ENCODE data around the gene GHR.

GHR gene

DNA sequence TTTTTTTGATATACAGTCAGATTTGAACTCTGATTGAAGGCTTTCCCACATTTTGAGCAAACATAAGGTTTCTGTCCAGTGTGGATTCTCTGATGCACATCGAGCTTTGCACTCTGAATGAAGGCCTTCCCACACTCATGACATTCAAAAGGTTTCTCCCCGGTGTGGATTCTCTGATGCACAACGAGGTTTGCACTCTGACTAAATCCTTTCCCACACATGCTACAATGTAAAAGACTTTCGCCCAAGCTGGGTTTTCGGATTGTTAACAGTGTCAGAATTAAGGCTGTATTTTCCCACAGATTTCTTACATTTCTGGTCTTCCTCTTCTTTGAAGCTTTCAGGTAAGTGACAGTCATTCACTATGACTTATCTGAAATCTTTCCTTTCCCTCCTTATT is 44.3 kb downstream of the GHR start:
- H3K9ac ChIP-seq (ENCODE audit: low read depth, low read length) = no peak overlapping the region
- no peak overlapping the region for H3K27ac ChIP-seq (ENCODE audit: low read length)
- H3K4me3 ChIP-seq (ENCODE audit: low read length) = no peak overlapping the region
- H3K4me1 ChIP-seq (ENCODE audit: insufficient read depth, low read length) = no peaks in the 10 kb centered on the region
- H3K36me3 ChIP-seq (ENCODE audit: insufficient read depth, low read depth, low read length) = no peaks in the 10 kb centered on the region
- H3K9me3 ChIP-seq (ENCODE audit: insufficient read depth, low read depth, low read length) = no peaks in the 10 kb centered on the region
- no peaks in the 10 kb centered on the region for H3K27me3 ChIP-seq (ENCODE audit: insufficient read depth, low read length)

DNA sequence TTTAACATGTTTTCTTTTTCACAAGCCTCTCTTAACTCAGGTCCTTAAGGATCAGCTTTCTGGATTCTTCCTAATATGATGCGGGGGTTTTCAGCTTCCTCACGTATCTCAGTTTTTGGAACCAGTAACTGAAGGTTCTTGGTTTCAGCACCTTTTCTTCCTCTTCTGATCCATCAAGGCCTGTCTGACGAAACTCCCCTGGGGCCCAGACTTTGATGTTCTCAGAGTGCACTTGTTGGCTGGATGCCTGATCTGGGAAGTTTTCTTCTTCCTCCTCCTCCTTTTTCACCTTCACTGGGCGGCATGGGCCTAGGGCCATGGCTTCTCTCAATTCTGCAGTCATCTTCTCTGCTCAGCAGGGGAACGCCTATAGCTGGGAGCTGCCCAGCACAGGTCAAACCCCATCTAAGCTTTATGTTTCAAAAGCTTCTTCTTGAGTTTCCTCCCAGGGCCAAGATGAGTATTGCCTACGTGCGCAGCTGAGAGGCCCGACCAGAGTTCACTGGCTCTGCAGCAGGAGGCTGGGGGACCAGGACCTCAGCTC is 44.8 kb downstream of the GHR start:
- no peak overlapping the region for H3K4me3 ChIP-seq (ENCODE audit: low read length)
- H3K9ac ChIP-seq (ENCODE audit: low read depth, low read length) = no peak overlapping the region
- no peaks in the 10 kb centered on the region for H3K4me1 ChIP-seq (ENCODE audit: insufficient read depth, low read length)
- no peaks in the 10 kb centered on the region for H3K27me3 ChIP-seq (ENCODE audit: insufficient read depth, low read length)
- no peaks in the 10 kb centered on the region for H3K36me3 ChIP-seq (ENCODE audit: insufficient read depth, low read depth, low read length)
- H3K9me3 ChIP-seq (ENCODE audit: insufficient read depth, low read depth, low read length) = no peaks in the 10 kb centered on the region
- no peak overlapping the region for H3K27ac ChIP-seq (ENCODE audit: low read length)

DNA sequence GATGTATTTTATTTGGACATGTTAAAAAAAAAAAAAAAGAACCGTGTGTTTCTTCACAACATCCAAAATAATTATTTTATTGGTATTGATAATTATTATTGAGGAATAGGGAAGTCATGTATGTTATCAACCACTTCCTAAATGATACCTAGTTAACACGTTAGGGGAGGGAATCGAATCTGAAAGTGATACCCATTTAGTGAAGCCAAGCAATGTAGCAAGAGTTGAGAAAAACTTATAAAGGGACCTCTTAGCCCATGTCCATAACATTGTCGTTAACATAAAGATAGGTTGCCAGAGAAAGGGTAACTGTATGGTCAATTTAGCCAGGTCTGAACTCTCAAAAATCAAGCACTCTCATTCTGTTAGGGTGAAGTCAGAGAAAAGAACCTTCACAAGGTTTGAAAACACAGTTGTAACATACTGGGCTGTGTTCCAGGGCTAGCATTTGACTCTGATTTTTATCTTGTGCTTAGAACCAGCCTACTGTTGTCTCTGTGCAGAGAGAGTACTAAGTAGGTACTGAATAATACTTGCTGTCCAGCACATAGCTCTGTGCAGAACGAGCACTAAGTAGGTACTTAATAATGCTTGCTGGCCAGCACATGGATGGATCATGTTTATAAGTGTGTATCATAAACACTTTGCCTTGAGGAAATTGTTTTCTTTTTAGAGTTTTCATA is 60.4 kb downstream of the GHR start:
- Histone ChIP-seq H3K27ac (ENCODE audit: low read length) (no peak overlapping the region), H3K4me1 (ENCODE audit: insufficient read depth, low read length) (no peaks in the 10 kb centered on the region), H3K4me3 (ENCODE audit: low read length) (no peak overlapping the region), H3K9ac (ENCODE audit: low read depth, low read length) (no peak overlapping the region), H3K36me3 (ENCODE audit: insufficient read depth, low read depth, low read length) (no peaks in the 10 kb centered on the region), H3K9me3 (ENCODE audit: insufficient read depth, low read depth, low read length) (peaks cover 11% of the 10 kb centered on the region; the same call in 1 of the 2 replicates), H3K27me3 (ENCODE audit: insufficient read depth, low read length) (no peaks in the 10 kb centered on the region)

DNA sequence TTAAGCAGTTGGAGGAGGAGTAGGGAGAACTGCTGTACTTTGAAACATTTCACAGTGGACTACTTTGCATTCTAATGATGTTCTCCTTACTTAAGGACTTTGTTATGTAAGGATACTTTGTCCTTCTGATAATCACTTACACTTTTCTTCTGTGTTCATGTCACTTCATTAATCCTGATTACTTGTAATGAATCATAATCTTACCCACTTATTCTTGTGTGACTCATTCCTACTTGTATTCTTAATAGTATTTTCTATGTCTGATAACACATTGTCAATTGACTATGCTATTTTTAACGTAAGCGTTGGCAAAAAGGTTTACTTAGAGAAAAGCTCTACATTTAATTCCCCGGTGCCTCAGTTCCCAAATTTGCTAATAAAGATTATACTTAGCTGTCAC is 63.8 kb downstream of the GHR start:
- Histone ChIP-seq H3K36me3 (ENCODE audit: insufficient read depth, low read depth, low read length) (no peaks in the 10 kb centered on the region), H3K4me1 (ENCODE audit: insufficient read depth, low read length) (0 out of 2 replicates have a peak, but pooled peaks cover 3% of the 10 kb centered on the region), H3K27ac (ENCODE audit: low read length) (no peak overlapping the region), H3K9me3 (ENCODE audit: insufficient read depth, low read depth, low read length) (peaks cover 11% of the 10 kb centered on the region; the same call in 1 of the 2 replicates), H3K27me3 (ENCODE audit: insufficient read depth, low read length) (no peaks in the 10 kb centered on the region), H3K4me3 (ENCODE audit: low read length) (no peak overlapping the region), H3K9ac (ENCODE audit: low read depth, low read length) (no peak overlapping the region)

DNA sequence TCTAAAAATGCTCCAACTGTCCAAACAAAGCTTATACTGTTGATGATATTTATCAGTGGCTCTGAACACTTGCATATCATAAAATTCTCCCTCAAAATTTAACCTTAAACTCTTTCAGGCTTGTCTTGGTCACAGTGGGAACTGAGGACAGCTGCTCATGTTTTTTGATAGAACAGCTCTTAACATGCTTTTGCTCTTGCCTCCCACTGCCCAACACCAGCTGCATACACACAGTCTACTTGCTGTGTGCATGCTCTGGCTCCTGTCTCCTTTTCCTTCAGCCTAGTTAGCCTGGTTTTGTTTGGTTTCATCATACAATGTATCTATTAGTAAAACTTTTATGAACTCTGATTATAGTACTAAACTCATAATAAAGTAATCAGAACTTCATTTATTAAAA is 64.6 kb downstream of the GHR start:
- H3K27ac ChIP-seq (ENCODE audit: low read length) = no peak overlapping the region
- peaks cover 5% of the 10 kb centered on the region; the same call in 1 of the 2 replicates for H3K9me3 ChIP-seq (ENCODE audit: insufficient read depth, low read depth, low read length)
- 0 out of 2 replicates have a peak, but pooled peaks cover 5% of the 10 kb centered on the region for H3K4me1 ChIP-seq (ENCODE audit: insufficient read depth, low read length)
- no peaks in the 10 kb centered on the region for H3K27me3 ChIP-seq (ENCODE audit: insufficient read depth, low read length)
- H3K4me3 ChIP-seq (ENCODE audit: low read length) = no peak overlapping the region
- H3K9ac ChIP-seq (ENCODE audit: low read depth, low read length) = no peak overlapping the region
- H3K36me3 ChIP-seq (ENCODE audit: insufficient read depth, low read depth, low read length) = no peaks in the 10 kb centered on the region

DNA sequence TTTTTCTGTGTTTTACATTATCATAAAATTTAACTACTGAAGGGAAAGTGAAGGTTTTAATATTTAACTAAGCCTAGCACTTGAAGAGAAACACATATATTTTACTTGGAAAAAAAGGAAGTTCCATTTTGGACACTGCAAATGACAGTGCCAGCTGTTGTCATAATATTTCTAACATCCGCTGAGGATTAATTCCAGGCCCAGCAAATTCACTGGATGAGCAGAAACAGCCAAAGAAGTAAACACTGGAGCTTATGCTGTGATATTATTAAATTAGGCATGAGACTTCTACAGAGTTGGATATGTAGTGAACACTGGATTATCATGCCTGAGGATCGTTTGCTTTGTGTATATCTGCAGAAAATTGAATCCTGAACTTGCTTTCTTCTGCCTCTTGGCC is 67.6 kb downstream of the GHR start:
- no peaks in the 10 kb centered on the region for H3K27me3 ChIP-seq (ENCODE audit: insufficient read depth, low read length)
- H3K36me3 ChIP-seq (ENCODE audit: insufficient read depth, low read depth, low read length) = no peaks in the 10 kb centered on the region
- H3K4me3 ChIP-seq (ENCODE audit: low read length) = no peak overlapping the region
- H3K4me1 ChIP-seq (ENCODE audit: insufficient read depth, low read length) = 0 out of 2 replicates have a peak, but pooled peaks cover 5% of the 10 kb centered on the region
- no peaks in the 10 kb centered on the region for H3K9me3 ChIP-seq (ENCODE audit: insufficient read depth, low read depth, low read length)
- no peak overlapping the region for H3K27ac ChIP-seq (ENCODE audit: low read length)
- H3K9ac ChIP-seq (ENCODE audit: low read depth, low read length) = no peak overlapping the region

DNA sequence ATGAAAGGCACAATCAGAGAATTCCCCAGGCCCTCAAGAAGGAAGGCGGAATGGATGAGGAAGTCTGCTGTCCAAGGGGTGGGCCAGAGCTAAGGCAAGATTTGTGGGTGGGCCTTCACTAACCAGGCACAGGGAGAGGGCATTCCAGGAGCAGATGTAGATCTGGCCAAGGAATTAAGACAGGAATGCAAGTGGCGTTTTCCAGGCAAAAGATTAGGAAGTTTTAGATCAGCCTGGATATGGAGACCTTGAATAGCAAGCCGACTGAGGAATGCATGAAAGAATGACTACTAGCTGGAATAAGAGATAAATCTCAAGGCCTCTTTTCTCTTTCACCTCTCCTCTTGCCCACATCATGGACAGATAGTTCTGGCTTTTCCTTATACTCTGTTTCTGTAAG is 68.5 kb downstream of the GHR start:
- Histone ChIP-seq H3K9me3 (ENCODE audit: insufficient read depth, low read depth, low read length) (no peaks in the 10 kb centered on the region), H3K4me1 (ENCODE audit: insufficient read depth, low read length) (peaks cover 9% of the 10 kb centered on the region; the same call in 1 of the 2 replicates), H3K36me3 (ENCODE audit: insufficient read depth, low read depth, low read length) (no peaks in the 10 kb centered on the region), H3K9ac (ENCODE audit: low read depth, low read length) (no peak overlapping the region), H3K4me3 (ENCODE audit: low read length) (no peak overlapping the region), H3K27ac (ENCODE audit: low read length) (no peak overlapping the region), H3K27me3 (ENCODE audit: insufficient read depth, low read length) (no peaks in the 10 kb centered on the region)

DNA sequence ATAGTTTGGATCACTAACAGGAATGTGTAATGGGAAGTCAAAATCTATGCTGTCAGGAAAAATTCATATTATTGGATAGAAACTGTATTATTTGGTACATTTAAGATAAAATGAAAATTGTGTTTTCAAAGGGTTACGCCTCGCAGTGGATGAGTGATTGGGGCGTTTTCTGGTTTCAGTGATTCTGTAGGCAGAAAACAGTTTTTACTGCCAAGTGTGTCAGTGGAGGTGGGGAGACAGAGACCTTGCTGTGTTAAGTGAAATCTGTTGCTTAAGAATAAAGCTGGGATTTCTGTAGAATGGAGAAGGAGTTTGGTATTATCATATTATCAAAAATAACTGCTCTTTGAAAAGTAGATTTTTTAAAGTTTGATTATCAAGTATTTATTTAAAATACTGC is 69.7 kb downstream of the GHR start:
- Histone ChIP-seq H3K27ac (ENCODE audit: low read length) (no peak overlapping the region), H3K9me3 (ENCODE audit: insufficient read depth, low read depth, low read length) (no peaks in the 10 kb centered on the region), H3K4me1 (ENCODE audit: insufficient read depth, low read length) (peaks cover 22% of the 10 kb centered on the region), H3K4me3 (ENCODE audit: low read length) (no peak overlapping the region), H3K9ac (ENCODE audit: low read depth, low read length) (no peak overlapping the region), H3K36me3 (ENCODE audit: insufficient read depth, low read depth, low read length) (no peaks in the 10 kb centered on the region), H3K27me3 (ENCODE audit: insufficient read depth, low read length) (no peaks in the 10 kb centered on the region)

DNA sequence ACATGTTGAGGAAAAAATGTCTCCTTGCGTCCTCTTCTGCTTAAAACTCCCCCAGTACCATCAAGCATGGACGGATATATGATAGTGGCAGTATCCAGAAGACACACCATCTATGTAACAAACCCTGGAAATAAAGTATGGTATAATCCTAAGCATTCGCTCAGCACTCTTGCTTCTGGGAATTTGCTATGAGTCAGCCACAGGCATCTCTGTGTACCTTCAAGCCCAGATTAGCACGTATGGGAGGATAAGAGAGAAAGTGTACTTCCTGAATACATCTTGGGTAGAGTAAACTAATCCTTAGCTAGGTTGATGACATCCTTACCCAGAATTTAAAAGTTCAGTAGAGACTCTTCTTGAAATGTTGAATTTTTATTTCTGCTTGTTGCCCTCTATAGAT is 71.2 kb downstream of the GHR start:
- Histone ChIP-seq H3K27ac (ENCODE audit: low read length) (no peak overlapping the region), H3K36me3 (ENCODE audit: insufficient read depth, low read depth, low read length) (no peaks in the 10 kb centered on the region), H3K9ac (ENCODE audit: low read depth, low read length) (no peak overlapping the region), H3K4me1 (ENCODE audit: insufficient read depth, low read length) (peaks cover 27% of the 10 kb centered on the region), H3K4me3 (ENCODE audit: low read length) (no peak overlapping the region), H3K9me3 (ENCODE audit: insufficient read depth, low read depth, low read length) (no peaks in the 10 kb centered on the region), H3K27me3 (ENCODE audit: insufficient read depth, low read length) (no peaks in the 10 kb centered on the region)

DNA sequence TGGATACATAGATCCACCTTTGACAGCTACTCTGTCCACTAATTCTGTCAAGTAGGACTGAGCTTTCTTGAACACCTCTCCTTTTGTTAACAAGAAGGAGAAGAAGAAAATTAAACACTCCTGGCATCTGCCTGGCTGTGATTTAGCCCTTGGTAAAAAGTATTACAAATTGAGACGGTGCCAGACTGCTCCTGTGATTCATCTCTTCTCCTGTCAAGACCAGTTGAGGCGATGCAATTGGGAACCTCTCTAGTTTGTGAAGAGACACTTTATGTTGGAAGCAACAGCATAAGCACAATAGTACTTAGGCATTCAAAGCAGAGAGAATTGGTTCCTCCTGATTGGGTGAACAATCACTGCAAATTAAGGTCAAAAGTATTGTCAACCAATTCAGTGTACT is 72.7 kb downstream of the GHR start:
- peaks cover 27% of the 10 kb centered on the region for H3K4me1 ChIP-seq (ENCODE audit: insufficient read depth, low read length)
- no peaks in the 10 kb centered on the region for H3K9me3 ChIP-seq (ENCODE audit: insufficient read depth, low read depth, low read length)
- no peaks in the 10 kb centered on the region for H3K36me3 ChIP-seq (ENCODE audit: insufficient read depth, low read depth, low read length)
- no peak overlapping the region for H3K4me3 ChIP-seq (ENCODE audit: low read length)
- H3K9ac ChIP-seq (ENCODE audit: low read depth, low read length) = no peak overlapping the region
- no peaks in the 10 kb centered on the region for H3K27me3 ChIP-seq (ENCODE audit: insufficient read depth, low read length)
- no peak overlapping the region for H3K27ac ChIP-seq (ENCODE audit: low read length)

DNA sequence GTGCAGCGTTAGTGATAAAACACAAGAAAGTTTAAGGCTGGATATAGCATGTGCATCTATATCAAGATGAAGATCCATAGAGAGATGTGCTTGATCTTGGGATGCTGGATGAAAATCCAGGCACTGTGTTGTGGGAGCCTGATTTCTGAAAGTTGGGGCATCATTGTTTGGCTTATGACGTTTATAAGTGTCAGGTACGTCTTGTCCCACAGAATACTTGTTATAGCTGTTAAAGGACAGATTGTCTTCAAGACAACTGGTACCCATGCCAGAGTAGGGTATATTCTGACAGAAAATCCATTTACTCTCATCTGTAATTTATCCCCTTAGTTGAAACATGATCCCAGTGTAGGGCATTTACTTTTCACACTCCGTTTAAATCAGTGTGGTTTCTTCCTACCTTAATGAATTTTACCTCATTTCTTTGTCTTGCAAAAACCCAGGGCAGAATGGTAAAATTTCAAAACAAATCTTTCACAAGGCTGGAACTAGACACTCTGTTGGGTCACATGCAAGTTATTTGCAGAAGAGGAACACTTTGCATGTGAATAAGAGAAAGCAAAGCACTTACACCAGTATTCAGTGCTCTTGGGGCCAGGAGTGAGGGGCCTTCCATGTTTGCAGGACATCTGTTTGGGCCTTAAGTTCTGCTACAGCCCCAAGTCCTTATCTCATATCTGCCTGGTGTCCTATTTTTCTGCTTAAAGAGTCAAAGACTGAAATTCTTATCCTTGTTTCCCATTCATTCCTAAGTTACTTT is 73.3 kb downstream of the GHR start:
- Histone ChIP-seq H3K27me3 (ENCODE audit: insufficient read depth, low read length) (no peaks in the 10 kb centered on the region), H3K36me3 (ENCODE audit: insufficient read depth, low read depth, low read length) (no peaks in the 10 kb centered on the region), H3K4me3 (ENCODE audit: low read length) (0 out of 2 replicates have a peak overlapping the region, but pooled peaks have one; percentile 5), H3K4me1 (ENCODE audit: insufficient read depth, low read length) (peaks cover 27% of the 10 kb centered on the region), H3K27ac (ENCODE audit: low read length) (no peak overlapping the region), H3K9me3 (ENCODE audit: insufficient read depth, low read depth, low read length) (no peaks in the 10 kb centered on the region), H3K9ac (ENCODE audit: low read depth, low read length) (no peak overlapping the region)

DNA sequence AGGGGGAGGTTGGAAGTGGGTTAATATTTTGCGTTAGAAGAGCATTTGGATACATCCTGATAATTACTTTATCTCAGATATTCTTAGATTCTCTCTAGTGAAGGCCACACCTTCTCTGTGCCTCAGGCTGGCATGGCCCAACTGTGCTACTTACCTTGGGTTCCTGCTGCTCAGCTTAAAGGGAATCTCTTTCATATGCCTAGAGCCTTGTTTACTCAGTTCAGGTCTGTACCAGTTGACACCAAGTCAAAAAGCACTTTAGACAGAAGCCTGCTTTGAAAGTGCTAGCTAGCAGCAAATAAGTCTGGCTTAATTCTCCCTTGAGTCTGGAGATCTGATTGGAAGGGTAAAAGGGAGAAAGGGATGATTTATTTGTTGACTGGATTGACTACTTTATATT is 74.8 kb downstream of the GHR start:
- H3K36me3 ChIP-seq (ENCODE audit: insufficient read depth, low read depth, low read length) = no peaks in the 10 kb centered on the region
- H3K4me1 ChIP-seq (ENCODE audit: insufficient read depth, low read length) = peaks cover 22% of the 10 kb centered on the region
- no peak overlapping the region for H3K9ac ChIP-seq (ENCODE audit: low read depth, low read length)
- H3K4me3 ChIP-seq (ENCODE audit: low read length) = 0 out of 2 replicates have a peak overlapping the region, but pooled peaks have one; percentile 2
- no peaks in the 10 kb centered on the region for H3K27me3 ChIP-seq (ENCODE audit: insufficient read depth, low read length)
- no peaks in the 10 kb centered on the region for H3K9me3 ChIP-seq (ENCODE audit: insufficient read depth, low read depth, low read length)
- H3K27ac ChIP-seq (ENCODE audit: low read length) = no peak overlapping the region

Measured in iPS-20b (cell line).